ENCODE measurements around the gene RBM15.

- TF ChIP-seq POLR2AphosphoS5 (IDR thresholded peaks at IDR 0.05; ENCODE audit: low read depth, low read length) (no peak), CTCF (IDR thresholded peaks at IDR 0.05) (no peak), REST (IDR thresholded peaks at IDR 0.05; ENCODE audit: insufficient read depth in 1 of 2, low read depth in 2 of 2, low read length in 1 of 2) (no peak), SIN3A (IDR thresholded peaks at IDR 0.05; ENCODE audit: borderline replicate concordance, insufficient read depth, low read depth, low read length) (no peak), TCF7L2 (IDR thresholded peaks at IDR 0.05; ENCODE audit: low read depth, low read length) (no peak)
Measured at GRCh38 chr1:110294308-110294707, 44.9 kb upstream of the RBM15 start.
